ENCODE results near the gene TASP1.
A peak's percentile ranks its signal among the peaks of the same experiment; 100 is the strongest.
"Not testable (repeated sequence)": the region's sequence is repeated elsewhere in the genome, so short reads cannot be mapped to it uniquely, and the experiment has no call there.

TASP1 gene

DNA sequence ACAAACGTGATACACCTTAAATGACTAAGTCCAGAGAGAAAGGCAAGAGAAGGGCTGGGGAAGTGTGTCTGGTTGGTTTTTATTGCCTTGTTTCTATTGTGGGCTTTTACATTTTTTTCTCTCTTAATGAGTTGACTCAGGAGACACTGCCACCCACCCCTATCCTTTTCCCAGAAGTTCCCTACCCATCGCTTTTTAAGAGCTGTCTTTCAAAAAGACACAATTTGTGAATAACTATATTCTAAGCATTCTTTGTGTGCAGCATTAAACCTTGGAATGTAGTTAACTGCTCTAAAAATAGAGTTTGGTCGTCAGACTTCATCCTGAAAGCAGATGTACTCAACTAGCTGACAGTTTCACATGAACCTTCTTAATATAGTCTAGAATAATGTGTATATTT lies 242.7 kb downstream of the TASP1 start:
- no peak for FAIRE-seq

DNA sequence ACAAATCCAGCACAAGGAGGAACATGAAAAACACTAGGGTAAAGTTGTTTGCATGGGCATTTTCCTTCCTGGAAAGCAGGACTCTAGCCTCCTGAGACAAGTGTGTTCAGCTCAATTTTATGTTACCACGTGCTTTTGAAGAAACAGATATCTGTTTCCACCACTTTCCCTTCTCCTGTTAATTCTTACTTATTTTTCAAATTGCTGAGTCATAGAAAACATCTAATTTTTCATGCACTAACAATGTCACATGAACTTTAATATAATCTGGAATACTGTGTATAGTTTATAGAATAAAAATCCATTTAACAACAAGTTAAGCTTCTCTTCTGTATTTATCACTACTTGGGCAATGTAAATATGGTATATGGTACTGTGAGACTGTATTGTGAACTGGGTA lies 243.5 kb downstream of the TASP1 start:
- FAIRE-seq = no peak

DNA sequence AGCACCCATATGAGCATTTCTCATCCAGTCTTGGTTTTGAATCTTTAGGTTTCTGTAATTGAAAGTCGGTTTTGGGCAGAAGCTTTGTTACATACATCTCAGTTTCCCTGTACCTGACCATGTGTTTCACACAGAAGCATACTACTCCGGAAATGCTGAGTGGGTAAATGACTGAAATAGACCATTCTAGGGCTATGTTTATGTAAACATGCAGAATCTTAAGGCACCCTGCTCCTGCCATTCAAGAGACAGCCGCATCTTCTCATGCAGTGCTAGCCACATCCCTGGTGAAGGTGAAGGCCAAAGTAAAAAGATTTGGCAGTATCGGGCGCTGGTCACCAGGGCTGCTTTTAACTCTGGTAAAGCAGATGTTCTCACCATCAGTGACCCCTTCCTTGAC lies 246.3 kb downstream of the TASP1 start:
- FAIRE-seq = no peak

DNA sequence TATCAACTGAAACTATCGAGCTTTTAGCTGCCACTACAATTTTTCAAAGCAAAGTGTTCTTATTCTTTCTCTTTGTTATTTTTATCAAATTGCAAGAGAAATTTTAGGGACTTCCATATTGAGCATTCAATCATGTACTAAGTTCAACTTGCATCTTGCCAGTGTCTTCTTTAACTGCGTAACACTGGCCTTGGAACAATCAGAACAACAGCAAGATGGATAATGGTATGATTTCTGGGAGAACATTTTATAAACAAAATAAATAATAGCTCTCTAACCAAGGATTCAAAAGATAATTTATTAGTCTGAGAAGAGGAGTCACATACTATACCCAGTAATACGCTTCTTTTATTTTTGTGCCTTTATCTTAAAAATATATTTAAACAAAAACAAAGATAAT lies 249.6 kb downstream of the TASP1 start:
- no peak for FAIRE-seq

DNA sequence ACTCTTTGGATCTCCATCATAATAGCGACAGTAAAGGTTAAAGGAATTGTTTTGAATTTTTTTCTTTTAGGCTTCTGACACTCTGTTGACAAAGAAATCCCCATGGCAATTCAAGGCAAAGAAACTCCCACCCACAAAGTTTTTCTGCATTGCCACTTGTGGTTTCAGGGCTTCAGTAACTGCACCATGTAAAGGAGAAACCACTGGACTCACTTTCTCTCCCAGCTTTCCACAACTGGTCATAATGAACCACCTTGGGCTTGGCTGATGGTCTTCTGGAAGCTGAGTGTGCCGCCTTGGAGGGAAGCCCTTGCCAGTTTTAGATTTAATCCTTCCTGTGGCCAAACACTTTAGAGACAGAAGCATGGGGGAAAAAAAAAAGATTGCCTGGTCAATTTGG lies 254.6 kb downstream of the TASP1 start:
- no peak for FAIRE-seq

DNA sequence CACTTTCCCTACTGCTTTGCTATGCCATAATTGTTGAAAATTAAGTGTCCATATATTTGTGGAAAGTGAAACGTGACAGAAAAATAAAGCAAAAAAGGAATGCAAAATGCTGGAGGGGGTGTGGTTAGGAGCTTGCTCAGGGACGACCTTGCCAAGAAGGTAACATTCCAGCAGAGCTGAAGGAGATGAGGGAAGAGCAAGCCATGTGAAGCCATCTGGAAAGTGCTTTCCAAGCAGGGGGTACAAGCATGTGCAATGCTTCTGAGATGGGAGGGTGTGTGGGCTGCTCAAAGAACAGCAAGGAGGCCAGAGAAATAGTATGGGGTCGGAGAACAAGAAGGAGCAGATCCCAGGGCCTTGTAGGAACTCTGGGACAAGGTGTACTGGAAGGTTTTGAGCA lies 255.9 kb downstream of the TASP1 start:
- no peak for FAIRE-seq

DNA sequence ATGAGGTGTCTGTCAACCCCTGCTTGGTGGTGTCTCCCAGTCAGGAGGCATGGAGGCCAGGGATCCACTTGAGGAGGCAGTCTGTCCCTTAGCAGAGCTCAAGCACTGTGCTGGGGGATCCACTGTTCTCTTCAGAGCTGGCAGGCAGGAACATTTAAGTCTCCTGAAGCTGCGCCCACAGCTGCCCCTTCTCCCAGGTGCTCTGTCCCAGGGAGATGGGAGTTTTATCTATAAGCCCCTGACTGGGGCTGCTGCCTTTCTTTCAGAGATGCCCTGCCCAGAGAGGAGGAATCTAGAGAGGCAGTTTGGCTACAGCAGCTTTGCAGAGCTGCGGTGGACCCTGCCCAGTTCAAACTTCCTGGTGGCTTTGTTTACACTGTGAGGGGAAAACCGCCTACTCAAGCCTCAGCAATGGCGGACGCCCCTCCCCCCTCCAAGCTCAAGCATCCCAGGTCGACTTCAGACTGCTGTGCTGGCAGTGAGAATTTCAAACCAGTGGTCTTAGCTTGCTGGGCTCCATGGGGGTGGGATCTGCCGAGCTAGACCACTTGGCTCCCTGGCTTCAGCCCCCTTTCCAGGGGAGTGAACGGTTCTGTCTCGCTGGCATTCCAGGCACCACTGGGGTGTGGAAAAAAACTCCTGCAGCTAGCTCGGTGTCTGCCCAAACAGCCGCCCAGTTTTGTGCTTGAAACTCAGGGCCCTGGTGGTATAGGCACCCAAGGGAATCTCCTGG lies 258.1 kb downstream of the TASP1 start:
- FAIRE-seq = not testable (repeated sequence)

DNA sequence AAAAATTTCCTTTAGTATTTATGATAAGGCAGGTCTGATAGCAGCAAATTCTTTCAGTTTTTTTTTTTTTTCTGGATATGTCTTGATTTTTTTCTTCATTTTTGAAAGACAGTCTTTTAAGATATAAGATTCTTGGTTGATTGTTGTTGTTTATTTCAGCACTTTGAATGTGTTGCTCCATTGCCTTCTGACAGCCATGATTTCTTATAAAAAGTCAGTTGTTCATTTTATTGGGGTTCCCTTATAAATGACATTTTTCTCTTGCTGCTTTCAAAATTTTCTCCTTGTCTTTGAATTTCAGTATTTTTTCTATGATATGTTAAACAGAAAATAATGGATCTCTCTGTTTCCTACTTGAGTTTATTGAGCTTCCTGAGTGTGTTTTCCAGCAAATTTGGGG lies 265.3 kb downstream of the TASP1 start:
- FAIRE-seq = no peak

DNA sequence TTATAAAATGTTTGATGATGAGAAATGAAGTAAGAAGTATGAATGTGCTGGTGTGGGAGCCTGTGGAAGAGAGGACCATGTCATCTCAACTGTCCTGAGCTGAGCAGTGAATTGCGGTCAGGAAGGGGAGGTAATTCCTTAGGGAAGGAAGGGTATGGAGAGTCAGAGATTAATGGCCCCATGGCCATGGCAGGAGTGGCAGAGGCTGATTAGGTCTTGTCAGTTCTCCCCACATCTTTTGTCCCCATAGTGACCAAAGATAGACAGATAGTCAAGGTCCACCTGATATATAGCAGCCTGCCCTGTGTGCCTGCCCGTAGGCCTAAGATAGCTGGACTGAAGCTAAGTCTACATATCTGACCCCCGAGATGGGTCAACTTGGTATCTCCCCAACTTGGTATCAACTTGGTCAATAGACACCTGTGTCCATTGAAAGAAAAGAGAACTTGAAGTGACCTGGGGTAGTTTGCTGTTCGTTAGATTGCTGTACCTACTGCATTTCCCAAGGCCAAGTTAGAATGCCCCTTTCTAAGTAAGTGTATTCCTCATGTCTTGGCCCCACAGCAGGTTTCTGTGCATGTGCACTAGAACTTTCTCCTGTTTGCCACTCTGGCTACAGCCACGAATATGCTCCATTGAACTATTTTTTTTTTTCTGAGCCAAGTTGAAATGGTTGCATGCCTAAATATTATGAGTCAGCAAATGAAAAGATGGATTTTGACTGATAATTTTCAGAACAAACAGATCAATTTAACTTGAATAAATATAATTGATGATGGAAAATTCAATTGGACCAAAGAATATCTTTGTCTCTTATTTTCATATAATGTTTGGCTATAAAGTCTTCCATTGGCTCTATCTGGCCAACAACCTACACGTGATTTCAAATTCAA lies 274.2 kb downstream of the TASP1 start:
- peak; percentile 12 for FAIRE-seq

DNA sequence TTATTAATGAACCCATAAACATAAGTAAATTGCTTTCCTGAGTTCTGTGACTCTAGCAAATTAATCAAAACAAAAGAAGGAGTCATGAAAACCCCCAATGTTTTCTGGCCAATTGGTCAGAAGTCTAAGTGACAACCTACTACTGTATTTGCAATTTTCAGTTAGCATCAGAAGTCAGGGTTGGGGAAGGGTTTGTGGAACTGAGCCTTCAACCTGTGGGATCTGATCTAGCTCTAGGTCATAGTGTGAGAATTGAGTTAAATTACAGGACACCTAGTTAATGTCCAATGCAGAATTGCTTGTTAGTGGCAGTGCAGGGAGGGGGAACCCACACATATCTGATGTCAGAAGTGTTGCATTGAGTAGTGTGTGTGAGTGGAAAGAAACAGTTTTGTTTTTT lies 275.3 kb downstream of the TASP1 start:
- no peak for FAIRE-seq

DNA sequence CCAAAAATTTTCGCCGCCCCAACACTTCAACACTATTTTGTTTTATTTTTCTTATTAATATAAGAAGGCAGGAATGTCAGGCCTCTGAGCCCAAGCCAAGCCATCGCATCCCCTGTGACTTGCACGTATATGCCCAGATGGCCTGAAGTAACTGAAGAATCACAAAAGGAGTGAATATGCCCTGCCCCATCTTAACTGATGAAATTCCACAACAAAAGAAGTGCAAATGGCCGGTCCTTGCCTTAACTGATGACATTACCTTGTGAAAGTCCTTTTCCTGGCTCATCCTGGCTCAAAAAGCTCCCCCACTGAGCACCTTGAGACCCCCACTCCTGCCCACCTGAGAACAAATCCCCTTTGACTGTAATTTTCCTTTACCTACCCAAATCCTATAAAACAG lies 276.6 kb downstream of the TASP1 start:
- FAIRE-seq = not testable (repeated sequence)

DNA sequence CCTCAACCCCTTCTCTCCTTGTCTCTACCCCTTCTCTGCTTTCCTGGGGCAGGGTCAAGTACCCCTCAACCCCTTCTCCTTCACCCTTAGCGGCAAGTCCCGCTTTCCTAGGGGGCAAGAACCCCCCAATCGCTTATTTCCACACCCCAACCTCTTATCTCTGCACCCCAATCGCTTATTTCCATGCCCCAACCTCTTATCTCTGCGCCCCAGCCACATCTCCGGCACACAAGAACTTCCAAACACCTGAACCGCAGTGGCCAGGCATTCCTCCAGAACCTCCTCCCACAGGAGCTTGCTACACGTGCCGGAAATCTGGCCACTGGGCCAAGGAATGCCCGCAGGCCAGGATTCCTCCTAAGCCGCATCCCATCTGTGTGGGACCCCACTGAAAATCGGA lies 279.8 kb downstream of the TASP1 start:
- not testable (repeated sequence) for FAIRE-seq

DNA sequence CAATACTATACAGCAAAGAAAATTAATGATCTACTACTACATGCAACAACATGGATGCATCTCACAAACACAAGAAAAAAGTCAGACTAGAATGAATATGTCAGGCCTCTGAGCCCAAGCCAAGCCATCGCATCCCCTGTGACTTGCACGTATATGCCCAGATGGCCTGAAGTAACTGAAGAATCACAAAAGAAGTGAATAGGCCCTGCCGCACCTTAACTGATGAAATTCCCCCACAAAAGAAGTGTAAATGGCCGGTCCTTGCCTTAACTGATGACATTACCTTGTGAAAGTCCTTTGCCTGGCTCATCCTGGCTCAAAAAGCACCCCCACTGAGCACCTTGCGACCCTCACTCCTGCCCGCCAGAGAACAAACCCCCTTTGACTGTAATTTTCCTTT lies 280.9 kb downstream of the TASP1 start:
- not testable (repeated sequence) for FAIRE-seq

DNA sequence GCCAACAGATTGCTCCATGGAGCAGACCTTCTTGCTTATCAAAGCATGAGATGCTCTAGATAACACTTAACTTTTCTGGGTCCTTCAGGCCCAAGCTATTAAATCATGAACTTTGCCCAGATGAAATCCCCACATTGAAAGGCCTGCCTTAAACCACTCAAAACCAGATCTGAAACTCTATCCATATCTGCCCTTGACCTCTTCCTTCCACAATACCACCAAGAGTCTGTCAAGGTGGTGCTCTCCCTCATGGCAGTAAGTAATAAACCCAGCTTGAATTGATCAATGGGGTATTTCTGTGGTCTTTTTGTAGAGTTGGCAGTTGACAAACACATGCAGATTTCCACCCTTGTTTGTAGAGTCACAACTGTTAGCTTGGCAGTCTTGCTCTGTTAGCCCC lies 282.1 kb downstream of the TASP1 start:
- no peak for FAIRE-seq

DNA sequence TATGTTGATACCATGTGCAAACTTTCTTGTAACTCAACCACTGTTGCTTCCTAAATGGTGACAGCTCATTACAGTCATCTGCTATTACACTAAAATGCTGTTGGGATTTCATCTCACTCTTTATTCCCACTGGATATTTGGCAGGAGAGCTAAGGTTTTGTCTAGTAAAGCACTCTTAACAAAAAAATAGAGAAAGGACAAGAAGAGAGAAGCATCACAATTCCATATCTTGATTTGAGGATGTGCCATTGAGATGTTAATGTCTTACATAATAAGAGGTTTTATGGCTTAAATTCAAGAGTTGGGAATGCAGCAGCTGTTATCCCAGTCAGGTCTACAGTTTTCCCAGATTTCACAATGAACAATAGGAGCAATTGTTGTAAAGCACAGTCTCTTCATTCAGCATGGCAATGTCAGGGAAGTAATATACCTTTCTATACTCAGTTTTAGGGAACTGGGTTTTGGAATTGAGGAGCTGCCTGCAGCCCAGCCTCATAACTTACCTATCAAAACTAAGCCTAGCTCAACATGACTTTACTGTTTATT lies 282.7 kb downstream of the TASP1 start:
- no peak for FAIRE-seq

DNA sequence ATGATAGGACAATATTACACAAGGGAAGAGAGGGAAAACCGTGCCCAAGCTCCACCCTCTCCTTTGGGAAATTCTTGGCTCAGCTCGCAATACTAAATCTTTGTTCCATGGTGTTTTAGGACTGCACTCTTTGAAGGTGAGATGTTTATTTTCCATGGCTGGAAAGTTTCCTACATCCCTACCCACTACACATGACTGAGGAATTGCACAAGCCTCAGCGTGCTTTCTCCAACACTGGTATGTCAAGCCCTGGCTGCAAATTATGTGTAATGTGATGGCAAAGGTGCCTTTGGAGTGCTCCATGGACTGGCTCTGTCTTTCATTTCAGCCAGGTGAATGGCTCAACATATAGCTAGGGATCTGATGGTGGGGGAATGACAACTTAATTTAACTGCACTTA lies 283.3 kb downstream of the TASP1 start:
- FAIRE-seq = no peak

DNA sequence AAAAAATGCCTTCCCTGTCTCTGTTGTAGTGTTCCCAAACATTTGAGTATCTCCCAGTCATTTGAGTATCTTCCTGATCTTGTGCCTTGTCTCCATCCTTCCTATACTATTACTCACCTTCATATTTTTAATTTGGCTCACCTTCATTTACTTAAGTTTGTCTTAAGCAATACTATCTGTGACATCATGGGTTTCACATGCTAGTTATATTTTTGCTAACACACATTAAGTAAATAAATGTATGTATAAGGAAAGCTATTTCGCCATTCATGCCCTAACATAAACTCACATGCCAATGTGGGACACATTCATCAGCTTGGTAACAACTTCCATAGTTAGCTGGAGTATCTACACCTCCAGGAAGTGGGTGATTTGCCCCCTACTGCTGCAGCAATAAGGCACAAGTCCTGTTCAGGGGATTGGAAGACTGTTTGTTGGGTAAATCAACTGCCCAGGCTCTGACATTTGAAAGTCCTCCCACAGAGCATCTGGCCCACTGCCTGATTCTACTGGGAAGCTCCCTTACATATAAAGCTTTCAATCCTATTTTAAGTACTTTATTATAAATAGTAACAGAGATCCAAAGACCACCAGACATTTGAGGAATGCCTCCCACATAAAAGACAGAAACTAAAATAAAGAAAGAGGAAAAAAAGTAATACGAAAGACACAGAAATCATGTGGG lies 285.3 kb downstream of the TASP1 start:
- FAIRE-seq = no peak

DNA sequence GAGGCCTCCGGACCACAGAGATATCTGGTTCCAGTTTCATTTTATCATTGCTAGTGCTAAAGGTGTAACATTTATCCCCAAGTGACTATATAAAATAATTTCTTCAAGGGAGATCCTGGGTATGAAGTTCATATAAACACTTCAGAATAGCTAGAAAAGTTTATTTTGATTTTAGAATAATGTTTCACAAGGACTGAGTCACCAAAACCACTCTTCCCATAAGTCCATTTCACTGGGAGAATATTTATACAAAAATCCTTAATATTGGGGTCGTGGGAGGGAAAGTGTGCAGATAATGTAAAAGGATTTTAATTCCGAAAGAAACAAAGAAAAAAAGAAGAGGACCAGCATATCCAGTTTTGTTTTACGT lies 289.5 kb downstream of the TASP1 start:
- no peak for FAIRE-seq

DNA sequence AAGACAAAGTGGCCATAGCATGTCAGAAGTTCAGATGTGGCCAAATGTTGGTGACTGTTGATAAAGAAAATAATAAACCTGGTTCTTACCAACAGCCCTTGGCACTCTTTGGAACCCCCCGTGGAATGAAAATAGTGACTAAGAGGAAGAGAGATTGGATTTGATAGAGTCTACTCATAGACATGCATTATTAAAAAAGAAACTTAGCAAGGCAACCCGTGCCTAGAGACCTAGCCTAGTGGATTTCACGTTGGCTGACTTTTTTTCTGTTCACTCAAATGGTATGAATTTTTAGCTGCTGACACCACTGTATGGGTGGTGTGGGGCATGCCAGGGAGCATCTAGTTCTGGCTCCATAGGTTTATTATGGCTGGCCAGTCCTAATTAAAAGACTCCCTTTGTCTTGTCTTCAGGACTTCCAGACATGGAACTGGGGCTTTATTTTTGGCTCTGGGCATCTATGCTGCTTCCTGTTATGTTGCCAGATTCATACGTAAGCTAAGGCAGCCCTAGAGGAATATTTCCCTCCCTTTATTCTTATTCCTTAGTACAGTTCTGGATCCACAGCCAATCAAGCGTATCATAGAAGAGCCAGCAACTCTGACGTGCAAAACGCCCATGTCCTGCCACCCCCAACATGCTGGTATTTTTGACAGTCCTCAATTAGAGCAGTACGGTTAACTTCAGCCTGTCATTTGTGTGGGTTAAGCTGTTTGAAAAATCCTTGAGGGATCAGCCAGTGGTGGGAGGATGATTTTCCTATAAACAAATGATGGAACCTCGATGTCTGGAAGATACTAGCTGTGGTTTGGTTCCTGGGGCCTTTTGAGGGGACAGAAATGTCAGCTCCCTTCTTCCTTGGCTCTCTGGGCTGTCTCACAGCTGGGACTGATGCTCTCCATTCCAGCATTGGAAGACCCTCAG lies 290.2 kb downstream of the TASP1 start:
- no peak for FAIRE-seq

DNA sequence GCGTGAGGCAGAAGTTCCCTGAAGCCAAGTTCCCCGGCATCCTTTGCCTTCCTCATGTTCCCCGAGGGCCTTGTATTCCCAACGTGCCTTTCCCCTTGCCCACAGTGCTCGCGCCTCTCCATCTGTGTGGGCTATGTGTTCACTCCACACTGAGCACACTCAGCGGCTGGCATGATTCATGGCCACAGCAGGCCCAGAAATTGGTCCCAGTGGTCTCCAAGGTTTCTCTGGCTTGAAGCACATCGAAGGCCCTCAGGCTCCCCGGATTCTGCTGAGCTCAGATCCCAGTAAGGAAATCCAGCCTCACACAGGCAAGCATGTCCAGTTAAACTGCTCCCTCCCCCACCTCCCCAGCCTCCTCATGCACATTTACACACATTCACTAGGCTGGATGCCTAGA lies 294.1 kb downstream of the TASP1 start:
- FAIRE-seq = no peak

DNA sequence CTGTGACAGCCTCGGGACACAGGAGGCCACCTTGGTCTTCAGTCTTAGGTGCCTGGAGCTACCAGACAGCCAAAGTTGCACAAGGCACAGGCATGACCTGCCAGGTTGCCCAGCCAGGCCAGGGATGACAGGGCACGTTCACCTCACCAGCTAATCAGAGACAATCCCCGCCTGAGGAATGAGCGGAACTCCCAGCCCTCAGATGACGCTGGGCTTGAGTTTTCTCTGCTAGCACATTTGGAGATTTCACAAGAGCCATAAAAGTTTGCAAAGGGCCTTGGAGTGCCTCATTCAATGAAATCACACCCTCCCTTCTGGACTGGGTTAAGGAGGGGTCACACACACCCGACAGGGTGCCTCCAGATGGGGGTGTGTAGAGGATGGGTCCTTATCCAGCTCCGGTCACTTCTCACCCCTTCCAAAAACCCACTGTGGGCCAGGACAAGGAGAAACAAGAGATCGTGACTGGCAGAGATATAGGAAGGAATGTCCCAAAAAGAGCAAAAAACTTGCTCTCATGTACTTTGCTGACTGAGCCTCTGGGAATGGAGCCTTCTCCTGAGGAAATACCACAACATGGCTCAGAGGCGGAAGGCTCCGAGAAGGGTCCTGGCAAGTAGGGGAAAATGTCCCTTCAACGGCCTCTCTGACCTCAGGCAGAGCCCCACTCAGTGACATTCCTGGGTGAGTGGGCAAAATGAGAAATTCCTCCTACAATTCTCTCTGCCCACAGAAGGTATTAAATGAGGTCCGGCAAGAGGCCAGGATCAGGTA lies 296.1 kb downstream of the TASP1 start:
- FAIRE-seq = no peak
